Measurements from ENCODE around the gene FHIT. TPM values are rescaled to one million over a fixed set of nuclear protein-coding genes. Genes with fewer than 3 reads are reported as not detected.

FHIT gene
- total and polyA plus RNA-seq, 2 experiments from 2014 or later: 0.22 to 0.90 TPM

- Histone ChIP-seq H3K4me3 (no peak overlapping the region), H3K9me3 (ENCODE audit: low read depth) (no peaks in the 10 kb centered on the region), H3K9ac (no peak overlapping the region), H3K4me2 (ENCODE audit: unreplicated experiment) (no peak overlapping the region), H3K79me2 (ENCODE audit: insufficient read depth) (no peaks in the 10 kb centered on the region), H3K27ac (no peak overlapping the region), H3F3A (ENCODE audit: insufficient read depth) (no peaks in the 10 kb centered on the region), H2AFZ (no peak overlapping the region), H3K36me3 (ENCODE audit: low read depth) (no peaks in the 10 kb centered on the region), H4K20me1 (ENCODE audit: insufficient read depth) (no peaks in the 10 kb centered on the region), H3K9me2 (ENCODE audit: insufficient read depth) (no peaks in the 10 kb centered on the region), H3K4me1 (ENCODE audit: insufficient read depth) (no peaks in the 10 kb centered on the region), H3K27me3 (replicated peaks; ENCODE audit: insufficient read depth) (no peaks in the 10 kb centered on the region)
- in situ Hi-C loops (cut with MboI): no loop called here
- TF ChIP-seq EZH2 (IDR thresholded peaks at IDR 0.05; ENCODE audit: insufficient read depth, poor library complexity, severe bottlenecking) (no peak), EZH2phosphoT487 (IDR thresholded peaks at IDR 0.05; ENCODE audit: insufficient read depth, low read depth) (no peak)
- DNase-seq: peak; percentile 27
- WGBS, 2 experiments (ENCODE audit: low coverage in 1 of 2, low lambda C conversion rate in 2 of 2, missing lambda C conversion rate in 2 of 2): 32 to 36% methylated on average over 3 of the region's 3 CpGs
Observed at GRCh38 chr3:60217156-60217911, 1033.9 kb downstream of the FHIT start.

GRCh38 chr3:60216462-60217075 is 1034.7 kb downstream of the FHIT start:
- no peak for DNase-seq
- in situ Hi-C loops (cut with MboI): no loop called here
- Histone ChIP-seq H3F3A (ENCODE audit: insufficient read depth) (no peaks in the 10 kb centered on the region), H3K4me3 (no peak overlapping the region), H3K9me3 (ENCODE audit: low read depth) (no peaks in the 10 kb centered on the region), H3K27ac (no peak overlapping the region), H3K27me3 (replicated peaks; ENCODE audit: insufficient read depth) (no peaks in the 10 kb centered on the region), H3K4me1 (ENCODE audit: insufficient read depth) (no peaks in the 10 kb centered on the region), H3K36me3 (ENCODE audit: low read depth) (no peaks in the 10 kb centered on the region), H4K20me1 (ENCODE audit: insufficient read depth) (no peaks in the 10 kb centered on the region), H3K9ac (no peak overlapping the region), H3K79me2 (ENCODE audit: insufficient read depth) (no peaks in the 10 kb centered on the region), H3K9me2 (ENCODE audit: insufficient read depth) (no peaks in the 10 kb centered on the region), H2AFZ (no peak overlapping the region), H3K4me2 (ENCODE audit: unreplicated experiment) (no peak overlapping the region)
- TF ChIP-seq EZH2 (IDR thresholded peaks at IDR 0.05; ENCODE audit: insufficient read depth, poor library complexity, severe bottlenecking): no peak
- TF ChIP-seq EZH2phosphoT487 (IDR thresholded peaks at IDR 0.05; ENCODE audit: insufficient read depth, low read depth): no peak
- WGBS, 2 experiments (ENCODE audit: low coverage in 1 of 2, low lambda C conversion rate in 2 of 2, missing lambda C conversion rate in 2 of 2): 46 to 47% methylated on average over 2 of the region's 2 CpGs

GRCh38 chr3:60215946-60216345 is 1035.3 kb downstream of the FHIT start:
- no peak overlapping the region for H3K4me3 ChIP-seq
- H3K79me2 ChIP-seq (ENCODE audit: insufficient read depth): no peaks in the 10 kb centered on the region
- no peak overlapping the region for H2AFZ ChIP-seq
- no peaks in the 10 kb centered on the region for H3K9me2 ChIP-seq (ENCODE audit: insufficient read depth)
- in situ Hi-C loops (cut with MboI): no loop called here
- H3K27me3 ChIP-seq (replicated peaks; ENCODE audit: insufficient read depth): no peaks in the 10 kb centered on the region
- H4K20me1 ChIP-seq (ENCODE audit: insufficient read depth): no peaks in the 10 kb centered on the region
- H3K4me1 ChIP-seq (ENCODE audit: insufficient read depth): no peaks in the 10 kb centered on the region
- no peak overlapping the region for H3K27ac ChIP-seq
- 100% methylated on average over 1 of the region's 1 CpG for WGBS, 2 experiments (ENCODE audit: low coverage in 1 of 2, low lambda C conversion rate in 2 of 2, missing lambda C conversion rate in 2 of 2)
- DNase-seq: no peak
- H3K9ac ChIP-seq: no peak overlapping the region
- no peaks in the 10 kb centered on the region for H3K36me3 ChIP-seq (ENCODE audit: low read depth)
- H3K4me2 ChIP-seq (ENCODE audit: unreplicated experiment): no peak overlapping the region
- no peaks in the 10 kb centered on the region for H3K9me3 ChIP-seq (ENCODE audit: low read depth)
- TF ChIP-seq EZH2 (IDR thresholded peaks at IDR 0.05; ENCODE audit: insufficient read depth, poor library complexity, severe bottlenecking) (no peak), EZH2phosphoT487 (IDR thresholded peaks at IDR 0.05; ENCODE audit: insufficient read depth, low read depth) (no peak)
- no peaks in the 10 kb centered on the region for H3F3A ChIP-seq (ENCODE audit: insufficient read depth)

- Histone ChIP-seq H3K4me1 (ENCODE audit: insufficient read depth) (no peaks in the 10 kb centered on the region), H3K4me2 (ENCODE audit: unreplicated experiment) (no peak overlapping the region), H3F3A (ENCODE audit: insufficient read depth) (no peaks in the 10 kb centered on the region), H3K9me3 (ENCODE audit: low read depth) (no peaks in the 10 kb centered on the region), H3K9me2 (ENCODE audit: insufficient read depth) (no peaks in the 10 kb centered on the region), H3K9ac (no peak overlapping the region), H2AFZ (no peak overlapping the region), H3K27ac (no peak overlapping the region), H3K36me3 (ENCODE audit: low read depth) (no peaks in the 10 kb centered on the region), H3K79me2 (ENCODE audit: insufficient read depth) (no peaks in the 10 kb centered on the region), H4K20me1 (ENCODE audit: insufficient read depth) (no peaks in the 10 kb centered on the region), H3K4me3 (no peak overlapping the region), H3K27me3 (replicated peaks; ENCODE audit: insufficient read depth) (no peaks in the 10 kb centered on the region)
- in situ Hi-C loops (cut with MboI): no loop called here
- DNase-seq: no peak
- 59 to 68% methylated on average over 2 of the region's 2 CpGs for WGBS, 2 experiments (ENCODE audit: low coverage in 1 of 2, low lambda C conversion rate in 2 of 2, missing lambda C conversion rate in 2 of 2)
- no peak for TF ChIP-seq EZH2phosphoT487 (IDR thresholded peaks at IDR 0.05; ENCODE audit: insufficient read depth, low read depth)
- no peak for TF ChIP-seq EZH2 (IDR thresholded peaks at IDR 0.05; ENCODE audit: insufficient read depth, poor library complexity, severe bottlenecking)
Observed at GRCh38 chr3:60207905-60208304, 1043.3 kb downstream of the FHIT start.

Data from GM23248 (cell line).